GM18517 (cell line): ENCODE data around the gene XK.
A peak's percentile ranks its signal among the peaks of the same experiment; 100 is the strongest.

Source experiments
- ATAC-seq: cut with Tn5 transposase; IDR thresholded peaks from one replicate; pipeline ENCODE4 v1.9.1; 2021; ENCODE audit warnings: mild to moderate bottlenecking, moderate library complexity; ENCODE audit not compliant: unreplicated experiment

The XK gene

GRCh38 chrX:37679230-37679629 is 6.4 kb upstream of the XK start:
- ATAC-seq = no peak

GRCh38 chrX:37679888-37680287 is 5.7 kb upstream of the XK start:
- no peak for ATAC-seq

GRCh38 chrX:37684426-37684825 is 1.2 kb upstream of the XK start:
- no peak for ATAC-seq

GRCh38 chrX:37684973-37685372 is 618 bp upstream of the XK start:
- no peak for ATAC-seq

GRCh38 chrX:37686369-37686995 is 891 bp downstream of the XK start:
- ATAC-seq = no peak

GRCh38 chrX:37686996-37687395 is 1.4 kb downstream of the XK start:
- no peak for ATAC-seq

GRCh38 chrX:37690119-37690518 is 4.5 kb downstream of the XK start:
- ATAC-seq = no peak

GRCh38 chrX:37692918-37693317 is 7.3 kb downstream of the XK start:
- ATAC-seq = no peak

- no peak for ATAC-seq
Measured at GRCh38 chrX:37697169-37697760, 11.7 kb downstream of the XK start.

- no peak for ATAC-seq
Measured at GRCh38 chrX:37701588-37701987, 16.0 kb downstream of the XK start.

GRCh38 chrX:37711991-37712390 is 26.4 kb downstream of the XK start:
- no peak for ATAC-seq

GRCh38 chrX:37712458-37712857 is 26.9 kb downstream of the XK start:
- ATAC-seq = peak; percentile 51

GRCh38 chrX:37714479-37714878 is 28.9 kb downstream of the XK start:
- ATAC-seq = no peak

GRCh38 chrX:37716602-37717001 is 31.0 kb downstream of the XK start:
- no peak for ATAC-seq

GRCh38 chrX:37717708-37718107 is 32.1 kb downstream of the XK start:
- no peak for ATAC-seq

- no peak for ATAC-seq
Measured at GRCh38 chrX:37722595-37722994, 37.0 kb downstream of the XK start.

- no peak for ATAC-seq
Measured at GRCh38 chrX:37726346-37726745, 40.8 kb downstream of the XK start.

GRCh38 chrX:37745354-37745753 is 59.8 kb downstream of the XK start:
- peak; percentile 62 for ATAC-seq

- peak; percentile 35 for ATAC-seq
Measured at GRCh38 chrX:37745835-37746217, 60.2 kb downstream of the XK start.

GRCh38 chrX:37746218-37746941 is 60.8 kb downstream of the XK start:
- ATAC-seq = peak; percentile 94

GRCh38 chrX:37746951-37747350 is 61.4 kb downstream of the XK start:
- no peak for ATAC-seq

GRCh38 chrX:37752281-37752680 is 66.7 kb downstream of the XK start:
- no peak for ATAC-seq
